IgD-negative memory B cell (primary cell): ENCODE data around the gene FKBP14. TPM values are rescaled to one million over a fixed set of nuclear protein-coding genes. Genes with fewer than 3 reads are reported as not detected.

Source experiments
- H3K27ac Mint-ChIP-seq, 3 donors: one replicate each; pipeline ENCODE4 v1.8.0; 2020 to 2022; ENCODE audit warnings: mild to moderate bottlenecking in 3 of 3, mixed read lengths in 3 of 3, moderate library complexity in 1 of 3
- H3K27me3 Mint-ChIP-seq: one replicate; pipeline ENCODE4 v1.8.0; 2021; ENCODE audit warnings: mixed read lengths
- H3K36me3 Mint-ChIP-seq: one replicate; pipeline ENCODE4 v1.8.0; 2020; ENCODE audit warnings: mild to moderate bottlenecking, mixed read lengths
- H3K4me1 Mint-ChIP-seq, 3 donors: one replicate each; pipeline ENCODE4 v1.8.0; 2020 to 2022; ENCODE audit warnings: mixed read lengths in 3 of 3, mild to moderate bottlenecking in 1 of 3
- H3K4me3 Mint-ChIP-seq, 4 donors: one replicate each; pipeline ENCODE4 v1.8.0; 2020 to 2022; ENCODE audit warnings: mild to moderate bottlenecking in 4 of 4, mixed read lengths in 4 of 4, moderate library complexity in 3 of 4
- H3K9me3 Mint-ChIP-seq, 3 donors: one replicate each; pipeline ENCODE4 v1.8.0; 2020 to 2021; ENCODE audit warnings: mixed read lengths in 3 of 3, mild to moderate bottlenecking in 1 of 3
- polyA plus RNA-seq: library from polyadenylated mRNA; unstranded; fragments of 300-500 nt; fragmentation: Illumina TruSeq; gene quantifications from one replicate; pipeline ENCODE4 v1.2.3, GENCODE V29; 2021

The FKBP14 gene
- polyA plus RNA-seq, 1 donor from 2014 or later: 3.6 TPM

DNA sequence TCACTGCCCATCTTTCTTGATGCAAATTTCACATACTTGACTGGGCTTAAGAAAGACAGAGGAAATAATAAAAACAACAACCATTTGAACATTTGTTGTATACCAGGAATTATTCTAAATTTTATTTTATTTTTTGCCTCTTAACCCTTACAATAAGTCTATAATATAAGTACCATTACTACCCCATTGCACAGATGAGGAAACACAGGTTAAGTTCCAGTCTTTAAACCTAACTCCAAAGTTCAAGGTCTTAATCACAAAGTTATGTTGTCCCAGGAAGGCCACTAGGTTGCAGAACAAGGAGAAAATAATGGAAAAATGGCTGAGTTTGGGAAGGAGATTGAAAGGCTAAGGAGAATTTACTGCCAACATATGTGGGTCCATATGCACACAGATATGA is 3.5 kb downstream of the FKBP14 start:
- H3K9me3 Mint-ChIP-seq: no peaks in the 10 kb centered on the region
- no peaks in the 10 kb centered on the region for H3K27me3 Mint-ChIP-seq
- no peak overlapping the region for H3K27ac Mint-ChIP-seq
- peak overlapping the region in 1 of 4 donors; percentile 55 for H3K4me3 Mint-ChIP-seq
- peaks cover 1% of the 10 kb centered on the region for H3K36me3 Mint-ChIP-seq
- peaks cover 36 to 45% (median 37%) of the 10 kb centered on the region in 3 donors for H3K4me1 Mint-ChIP-seq

DNA sequence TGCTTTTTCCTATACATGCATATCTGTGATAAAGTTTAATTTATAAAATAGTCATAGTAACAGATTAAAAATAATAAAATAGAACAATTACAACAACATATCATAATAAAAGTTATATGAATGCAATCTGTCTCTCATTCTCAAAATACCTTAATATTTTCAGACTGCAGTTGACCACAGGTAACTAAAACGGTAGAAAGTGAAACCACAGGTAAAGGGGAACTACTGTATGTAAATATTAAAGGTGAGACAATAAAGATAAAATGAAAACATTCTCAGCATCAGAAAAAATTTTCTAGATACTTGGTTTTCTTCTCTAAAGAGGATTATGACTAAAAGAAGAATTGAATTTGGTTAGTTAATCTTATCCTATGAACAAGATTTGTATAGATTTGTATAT is 6.0 kb downstream of the FKBP14 start:
- peaks cover 4% of the 10 kb centered on the region for H3K36me3 Mint-ChIP-seq
- H3K4me1 Mint-ChIP-seq: peaks cover 29 to 33% (median 30%) of the 10 kb centered on the region in 3 donors
- peak overlapping the region in 1 of 3 donors; percentile 16 for H3K27ac Mint-ChIP-seq

DNA sequence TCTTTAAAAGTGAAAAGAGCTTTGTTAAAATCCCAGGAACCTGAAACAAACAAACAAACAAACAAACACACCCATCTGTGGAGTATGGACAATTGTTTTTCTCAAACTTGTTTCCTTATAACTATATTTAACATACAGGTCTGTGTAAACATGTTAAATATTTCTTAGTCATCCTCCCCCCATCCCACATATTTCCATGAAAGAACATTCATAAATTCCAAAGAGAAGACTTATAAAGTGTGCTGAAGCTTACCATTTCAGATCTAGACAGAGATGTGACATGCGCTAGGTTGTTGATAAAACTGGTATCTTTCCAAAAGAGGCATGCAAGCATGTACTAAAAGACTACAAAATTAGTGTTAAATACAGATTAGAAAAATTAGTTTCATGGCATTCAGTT is 6.5 kb downstream of the FKBP14 start:
- Mint-ChIP-seq H3K27me3 (no peaks in the 10 kb centered on the region), H3K9me3 (no peaks in the 10 kb centered on the region), H3K4me1 (peaks cover 24 to 27% (median 24%) of the 10 kb centered on the region in 3 donors), H3K36me3 (peaks cover 4% of the 10 kb centered on the region), H3K27ac (peak overlapping the region in 2 of 3 donors; percentile 28 to 33), H3K4me3 (no peak overlapping the region)

More for the DNA sequence above, 6.0 kb downstream of the FKBP14 start:
- no peaks in the 10 kb centered on the region for H3K27me3 Mint-ChIP-seq
- H3K9me3 Mint-ChIP-seq: no peaks in the 10 kb centered on the region
- H3K4me3 Mint-ChIP-seq: peak overlapping the region in 1 of 4 donors; percentile 35

DNA sequence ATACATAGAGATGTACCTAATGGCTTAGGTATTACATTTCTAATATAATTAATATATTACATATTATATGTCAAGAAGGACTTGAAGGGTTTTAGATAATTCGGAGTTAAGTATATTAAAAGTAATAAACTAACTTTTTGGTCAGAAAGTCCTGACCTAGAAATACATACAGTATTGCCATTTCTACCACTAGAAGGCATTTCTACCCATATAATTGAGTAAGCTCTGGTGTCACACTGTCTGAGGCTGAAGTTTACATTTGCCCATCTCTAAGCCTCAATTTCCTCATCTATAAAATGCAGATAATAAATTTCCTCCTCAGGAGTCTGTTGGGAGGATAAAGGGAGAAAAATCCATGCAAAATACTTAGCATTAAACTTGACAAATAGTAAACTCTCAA is 7.1 kb downstream of the FKBP14 start:
- no peak overlapping the region for H3K27ac Mint-ChIP-seq
- H3K4me1 Mint-ChIP-seq: peaks cover 20 to 26% (median 20%) of the 10 kb centered on the region in 3 donors
- no peaks in the 10 kb centered on the region for H3K9me3 Mint-ChIP-seq
- H3K36me3 Mint-ChIP-seq: peaks cover 6% of the 10 kb centered on the region
- H3K27me3 Mint-ChIP-seq: no peaks in the 10 kb centered on the region
- peak overlapping the region in 1 of 4 donors; percentile 5 for H3K4me3 Mint-ChIP-seq

DNA sequence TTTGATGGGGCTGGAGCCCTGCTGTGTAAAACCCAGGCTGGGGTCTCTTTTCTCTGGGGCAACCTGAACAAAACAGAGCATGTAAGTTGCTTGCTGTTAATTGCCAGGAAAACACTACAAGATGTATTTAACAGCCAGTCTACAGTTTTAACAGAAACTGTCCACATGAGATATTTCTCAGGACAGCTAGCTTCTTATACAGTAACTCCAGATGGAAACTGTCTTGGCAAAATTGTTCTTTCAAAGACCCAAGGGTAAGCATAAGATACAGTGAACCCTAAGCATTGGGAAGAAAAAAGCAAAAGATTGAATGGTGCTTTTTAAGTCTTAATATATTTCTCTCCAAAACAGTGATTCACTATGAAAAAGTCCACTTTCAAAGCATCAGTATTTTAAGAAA is 8.1 kb downstream of the FKBP14 start:
- H3K27me3 Mint-ChIP-seq: no peaks in the 10 kb centered on the region
- peaks cover 6% of the 10 kb centered on the region for H3K36me3 Mint-ChIP-seq
- peak overlapping the region in 1 of 3 donors; percentile 41 for H3K27ac Mint-ChIP-seq
- H3K9me3 Mint-ChIP-seq: no peaks in the 10 kb centered on the region
- H3K4me3 Mint-ChIP-seq: no peak overlapping the region
- peaks cover 14 to 23% (median 19%) of the 10 kb centered on the region in 3 donors for H3K4me1 Mint-ChIP-seq

DNA sequence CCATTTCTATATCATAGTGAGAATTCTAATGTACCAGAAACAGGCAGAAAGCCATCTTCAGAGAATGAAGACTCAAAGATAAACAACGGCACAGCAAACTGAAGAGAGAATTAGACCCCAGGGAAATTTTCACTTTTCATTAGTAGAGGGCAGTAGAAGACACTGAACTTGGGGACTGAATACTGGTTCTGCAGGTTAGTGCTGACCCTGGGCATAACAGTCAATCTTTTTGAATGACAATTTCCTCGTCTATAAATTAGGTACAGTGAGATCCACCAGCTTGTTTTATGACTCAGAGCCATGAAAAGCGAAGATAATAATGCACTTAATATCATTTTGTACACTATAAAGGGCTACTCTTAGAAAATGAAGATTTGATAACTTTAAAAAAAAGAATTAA is 13.7 kb downstream of the FKBP14 start:
- Mint-ChIP-seq H3K27me3 (no peaks in the 10 kb centered on the region), H3K36me3 (peaks cover 8% of the 10 kb centered on the region)

DNA sequence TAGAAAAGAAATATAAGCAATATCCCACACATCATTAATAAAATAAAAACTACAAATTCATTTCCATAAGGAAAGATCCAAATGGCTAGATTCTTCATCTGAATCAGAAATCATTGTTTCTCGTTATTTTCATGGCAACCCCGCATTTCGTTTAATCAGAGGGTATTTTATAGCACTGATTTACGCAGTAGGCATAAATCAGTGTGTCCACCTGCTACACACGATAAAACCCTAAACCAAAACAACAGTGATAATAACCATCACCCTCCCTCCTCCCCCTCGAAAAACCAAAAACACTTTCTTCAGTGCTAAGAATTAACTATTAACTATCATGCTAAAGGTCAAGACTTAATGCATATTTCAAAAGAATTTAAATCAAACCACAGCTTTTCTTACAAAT is 16.5 kb downstream of the FKBP14 start:
- H3K4me1 Mint-ChIP-seq: no peaks in the 10 kb centered on the region
- no peaks in the 10 kb centered on the region for H3K9me3 Mint-ChIP-seq
- peaks cover 5% of the 10 kb centered on the region for H3K36me3 Mint-ChIP-seq
- H3K27ac Mint-ChIP-seq: no peak overlapping the region
- no peaks in the 10 kb centered on the region for H3K27me3 Mint-ChIP-seq
- H3K4me3 Mint-ChIP-seq: no peak overlapping the region

More for the DNA sequence above, 13.7 kb downstream of the FKBP14 start:
- no peaks in the 10 kb centered on the region for H3K9me3 Mint-ChIP-seq
- H3K27ac Mint-ChIP-seq: no peak overlapping the region
- H3K4me3 Mint-ChIP-seq: no peak overlapping the region
- H3K4me1 Mint-ChIP-seq: no peaks in the 10 kb centered on the region

DNA sequence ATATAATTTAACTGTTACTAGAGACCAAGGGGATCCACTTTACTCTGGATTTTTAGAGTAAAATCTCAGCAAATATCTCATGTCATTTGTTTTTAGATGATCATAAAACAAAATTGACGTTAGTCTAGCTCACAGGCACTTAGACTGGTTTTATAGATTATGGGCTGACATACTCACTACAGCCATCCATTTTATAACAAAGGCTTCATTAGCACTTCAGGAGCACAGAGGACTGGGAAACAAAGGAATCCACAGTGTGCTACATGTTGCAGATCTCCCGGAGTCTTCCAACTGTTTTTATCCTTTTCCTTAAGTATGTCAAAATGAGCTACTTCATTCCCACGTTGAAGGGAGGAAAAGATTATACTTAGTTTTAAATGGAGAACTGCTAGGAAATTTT is 21.0 kb downstream of the FKBP14 start:
- Mint-ChIP-seq H3K27ac (no peak overlapping the region), H3K27me3 (no peaks in the 10 kb centered on the region), H3K4me1 (peaks cover 0 to 1% (median 0%) of the 10 kb centered on the region in 3 donors), H3K9me3 (no peaks in the 10 kb centered on the region), H3K4me3 (no peak overlapping the region), H3K36me3 (no peaks in the 10 kb centered on the region)

DNA sequence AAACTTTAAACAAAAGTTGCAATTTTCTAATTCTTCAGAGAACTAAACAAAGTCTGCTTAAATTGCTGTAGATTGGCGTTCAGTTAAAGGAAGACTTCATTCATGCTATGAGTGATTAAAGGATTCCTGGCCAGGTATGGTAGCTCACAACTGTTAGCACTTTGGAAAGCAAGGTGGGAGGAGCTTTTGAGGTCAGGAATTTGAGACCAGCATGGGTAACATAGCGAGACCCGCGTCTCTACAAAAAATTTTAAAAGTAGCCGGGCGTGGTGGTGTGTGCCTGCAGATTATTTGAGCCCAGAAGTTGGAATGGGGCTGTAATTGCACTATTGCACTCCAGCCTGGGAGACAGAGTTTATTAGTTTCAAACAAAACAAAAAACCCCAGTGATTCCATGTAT is 23.4 kb downstream of the FKBP14 start:
- Mint-ChIP-seq H3K9me3 (no peaks in the 10 kb centered on the region), H3K4me3 (no peak overlapping the region), H3K27ac (no peak overlapping the region)

DNA sequence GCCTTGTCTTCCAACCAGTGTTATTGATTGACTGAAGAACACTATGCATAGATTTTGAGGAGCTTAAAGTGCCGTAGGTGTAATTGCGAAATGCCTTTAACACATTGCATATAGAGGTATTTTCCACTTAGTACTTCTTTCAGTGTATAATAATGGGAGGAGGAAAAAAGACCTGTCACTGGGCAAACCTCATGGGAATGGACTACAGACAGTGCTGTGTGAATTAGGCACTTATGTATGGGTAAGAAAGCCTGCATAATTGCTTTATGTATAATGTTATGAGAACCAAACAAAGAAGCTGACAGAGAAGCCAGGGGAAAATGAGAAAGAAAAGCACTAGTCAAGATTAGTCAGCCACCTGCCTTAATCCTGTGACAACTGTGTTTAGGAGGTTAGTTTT is 24.5 kb downstream of the FKBP14 start:
- Mint-ChIP-seq H3K9me3 (no peaks in the 10 kb centered on the region), H3K4me1 (peaks cover 0 to 1% (median 1%) of the 10 kb centered on the region in 3 donors), H3K4me3 (no peak overlapping the region), H3K27ac (no peak overlapping the region), H3K27me3 (no peaks in the 10 kb centered on the region), H3K36me3 (peaks cover 1% of the 10 kb centered on the region)

More for the DNA sequence above, 23.4 kb downstream of the FKBP14 start:
- Mint-ChIP-seq H3K27me3 (no peaks in the 10 kb centered on the region), H3K4me1 (peaks cover 0 to 1% (median 1%) of the 10 kb centered on the region in 3 donors), H3K36me3 (no peaks in the 10 kb centered on the region)

DNA sequence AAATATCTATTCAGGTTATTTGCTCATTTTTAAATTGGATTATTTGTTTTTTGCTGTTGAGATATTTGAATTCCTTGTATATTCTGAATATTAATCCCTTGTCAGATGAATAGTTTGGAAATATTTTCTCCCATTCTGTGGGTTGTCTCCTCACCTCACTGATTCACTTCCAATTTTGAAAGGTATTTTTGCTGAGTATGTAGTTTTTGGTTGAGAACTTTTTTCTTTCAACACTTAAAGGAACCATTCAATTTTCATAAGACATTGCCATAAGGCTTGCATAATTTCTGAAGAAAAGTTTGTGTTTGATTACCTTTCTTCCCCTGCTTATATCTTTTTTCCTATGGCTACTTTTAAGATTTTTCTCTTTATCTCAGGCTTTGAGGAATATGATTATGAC is 28.0 kb downstream of the FKBP14 start:
- no peak overlapping the region for H3K4me3 Mint-ChIP-seq
- peaks cover 6% of the 10 kb centered on the region for H3K36me3 Mint-ChIP-seq
- H3K27me3 Mint-ChIP-seq: no peaks in the 10 kb centered on the region
- peaks cover 0 to 1% (median 1%) of the 10 kb centered on the region in 3 donors for H3K4me1 Mint-ChIP-seq
- H3K9me3 Mint-ChIP-seq: peaks cover 4 to 6% (median 4%) of the 10 kb centered on the region in 3 donors
- H3K27ac Mint-ChIP-seq: no peak overlapping the region

DNA sequence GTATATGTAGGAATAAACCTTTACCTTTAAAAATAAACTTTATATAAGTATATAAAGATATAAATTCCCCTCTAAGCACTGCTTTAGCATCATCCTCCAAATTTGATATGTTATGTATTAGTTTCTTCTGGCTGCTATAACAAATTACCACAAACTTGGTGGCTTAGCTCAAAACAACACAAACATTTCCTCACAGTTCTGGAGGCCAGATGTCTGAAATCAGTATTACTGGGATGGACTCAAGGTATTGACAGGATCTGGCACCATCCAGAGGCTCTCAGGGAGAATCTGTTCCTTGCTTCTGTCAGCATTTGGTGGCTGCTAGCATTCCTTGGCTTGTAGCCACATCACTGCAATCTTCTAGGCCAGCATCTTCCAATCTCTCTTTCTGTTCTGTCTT is 30.2 kb downstream of the FKBP14 start:
- H3K4me1 Mint-ChIP-seq: peaks cover 0 to 2% (median 1%) of the 10 kb centered on the region in 3 donors
- H3K27ac Mint-ChIP-seq: no peak overlapping the region
- peaks cover 6% of the 10 kb centered on the region for H3K36me3 Mint-ChIP-seq
- H3K9me3 Mint-ChIP-seq: peaks cover 4 to 8% (median 6%) of the 10 kb centered on the region in 3 donors
- H3K4me3 Mint-ChIP-seq: peak overlapping the region in 1 of 4 donors; percentile 46
- H3K27me3 Mint-ChIP-seq: no peaks in the 10 kb centered on the region

DNA sequence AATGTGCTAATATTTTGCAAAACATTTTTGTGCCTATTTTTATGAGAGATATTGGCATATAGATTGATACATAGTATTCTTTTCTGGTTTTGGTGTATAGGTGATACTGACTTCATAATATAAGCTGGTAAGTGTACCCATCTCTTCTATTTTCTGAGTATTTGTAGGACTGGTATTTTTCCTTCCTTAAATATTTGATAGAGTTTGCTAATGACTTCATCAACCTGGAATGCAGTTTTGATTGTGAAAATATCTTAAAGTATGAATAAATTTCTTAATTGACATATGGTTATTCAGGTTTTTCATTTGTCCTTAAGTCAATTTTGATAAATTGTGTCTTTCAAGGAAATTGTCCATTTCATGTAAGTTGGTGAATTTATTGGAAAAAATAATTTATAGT is 30.9 kb downstream of the FKBP14 start:
- no peak overlapping the region for H3K4me3 Mint-ChIP-seq
- peaks cover 0 to 7% (median under 1%) of the 10 kb centered on the region in 3 donors for H3K4me1 Mint-ChIP-seq
- no peak overlapping the region for H3K27ac Mint-ChIP-seq
- peaks cover 4 to 8% (median 6%) of the 10 kb centered on the region in 3 donors for H3K9me3 Mint-ChIP-seq
- no peaks in the 10 kb centered on the region for H3K27me3 Mint-ChIP-seq
- peaks cover 6% of the 10 kb centered on the region for H3K36me3 Mint-ChIP-seq

DNA sequence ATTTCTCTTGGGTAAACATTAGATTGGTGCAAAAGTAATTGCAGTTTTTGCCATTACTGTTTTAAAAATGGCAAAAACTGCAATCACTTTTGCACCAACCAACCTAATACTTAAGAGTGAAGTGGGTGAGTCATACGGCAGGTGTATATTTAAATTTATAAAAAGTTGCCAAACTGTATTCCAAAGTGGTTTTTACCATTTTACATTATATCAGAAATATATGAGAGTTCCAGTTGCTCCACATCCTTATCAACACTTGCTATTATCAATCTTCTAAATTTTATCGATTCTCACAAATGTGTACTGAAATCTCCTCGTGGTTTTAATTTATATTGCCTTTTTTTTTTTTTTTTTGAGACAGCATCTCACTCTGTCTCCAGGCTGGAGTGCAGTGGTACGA is 33.4 kb downstream of the FKBP14 start:
- no peak overlapping the region for H3K4me3 Mint-ChIP-seq
- H3K27ac Mint-ChIP-seq: no peak overlapping the region
- no peaks in the 10 kb centered on the region for H3K27me3 Mint-ChIP-seq
- H3K36me3 Mint-ChIP-seq: peaks cover 6% of the 10 kb centered on the region
- H3K4me1 Mint-ChIP-seq: peaks cover 4 to 11% (median 8%) of the 10 kb centered on the region in 3 donors
- peaks cover 4 to 8% (median 6%) of the 10 kb centered on the region in 3 donors for H3K9me3 Mint-ChIP-seq

DNA sequence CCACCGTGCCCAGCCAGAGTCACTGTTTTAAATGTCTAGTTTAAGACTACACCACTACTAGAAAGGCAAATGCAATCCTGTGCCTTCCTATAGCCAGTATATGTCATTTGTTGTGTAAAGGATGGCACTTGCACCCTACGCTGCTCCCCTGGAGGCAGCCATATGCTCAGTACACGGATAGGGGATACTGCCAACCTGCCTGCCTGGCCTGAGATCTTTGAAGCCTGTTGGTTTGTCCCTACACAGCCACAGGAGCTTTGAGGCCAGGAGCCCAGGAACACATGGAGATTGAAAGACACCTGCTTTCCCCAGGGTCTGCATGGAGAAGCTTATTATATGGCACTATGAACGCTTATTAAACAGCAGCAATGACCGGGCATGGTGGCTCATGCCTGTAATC is 34.6 kb downstream of the FKBP14 start:
- H3K4me3 Mint-ChIP-seq: peak overlapping the region in 1 of 4 donors; percentile 82
- peaks cover 4 to 8% (median 6%) of the 10 kb centered on the region in 3 donors for H3K9me3 Mint-ChIP-seq
- H3K4me1 Mint-ChIP-seq: peaks cover 14 to 19% (median 19%) of the 10 kb centered on the region in 3 donors
- H3K27me3 Mint-ChIP-seq: no peaks in the 10 kb centered on the region
- H3K27ac Mint-ChIP-seq: no peak overlapping the region
- H3K36me3 Mint-ChIP-seq: peaks cover 4% of the 10 kb centered on the region

DNA sequence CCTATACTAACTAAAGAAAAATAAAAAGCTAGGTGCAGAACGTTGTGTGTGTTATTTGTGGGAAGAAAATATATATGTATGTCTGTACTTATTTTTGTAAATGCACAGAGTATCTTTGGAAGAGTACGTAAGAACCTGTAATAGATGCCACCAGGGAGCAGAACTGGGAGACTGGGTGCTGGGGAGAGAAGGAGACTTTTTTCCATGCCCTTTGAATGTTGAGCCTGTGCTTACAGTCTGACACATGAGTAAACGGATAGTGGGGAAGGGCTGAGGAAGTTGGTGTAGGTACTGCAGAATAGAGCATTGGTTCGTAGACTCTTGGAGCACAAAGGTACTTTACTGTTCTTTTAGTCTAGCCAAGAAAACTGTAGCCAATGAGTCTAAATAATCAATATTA is 35.6 kb downstream of the FKBP14 start:
- Mint-ChIP-seq H3K4me3 (peak overlapping the region; percentile 82 to 94 (median 90)), H3K27ac (peak overlapping the region; percentile 30 to 80 (median 55)), H3K27me3 (no peaks in the 10 kb centered on the region), H3K36me3 (no peaks in the 10 kb centered on the region), H3K9me3 (peaks cover 0 to 4% (median 0%) of the 10 kb centered on the region in 3 donors), H3K4me1 (peaks cover 15 to 22% (median 21%) of the 10 kb centered on the region in 3 donors)
